Loucy (cell line): ENCODE data around the gene ATP1B1.
"Not testable (repeated sequence)": the region's sequence is repeated elsewhere in the genome, so short reads cannot be mapped to it uniquely, and the experiment has no call there.

Source experiments
- H2AFZ ChIP-seq: fragments of 200-600 bp; sonication (generic); 2 replicates; pipeline ENCODE4 v1.6.0; 2016; ENCODE audit warnings: antibody characterized with exemption, mild to moderate bottlenecking, low read length, moderate library complexity
- H3F3A ChIP-seq: fragments of 200-600 bp; 2 replicates; pipeline ENCODE4 v1.6.0; 2016; ENCODE audit warnings: antibody characterized with exemption, low read depth, mild to moderate bottlenecking
- H3K27me3 ChIP-seq: fragments of 200-600 bp; sonication (generic); 2 replicates; pipeline ENCODE4 v1.6.1; 2014; ENCODE audit warnings: low read length, mild to moderate bottlenecking; ENCODE audit not compliant: insufficient read depth, poor library complexity, severe bottlenecking
- H3K36me3 ChIP-seq: fragments of 200-600 bp; sonication (generic); 2 replicates; pipeline ENCODE4 v1.6.1; 2016; ENCODE audit warnings: low read length; ENCODE audit not compliant: insufficient read depth
- H3K4me1 ChIP-seq: fragments of 200-600 bp; sonication (generic); 2 replicates; pipeline ENCODE4 v1.5.1; 2014; ENCODE audit warnings: low read length, mild to moderate bottlenecking; ENCODE audit not compliant: insufficient read depth, poor library complexity, severe bottlenecking
- H3K4me2 ChIP-seq: fragments of 200-600 bp; sonication (generic); 2 replicates; pipeline ENCODE4 v1.6.0; 2014; ENCODE audit warnings: antibody characterized with exemption, low read length, low read depth, mild to moderate bottlenecking; ENCODE audit not compliant: poor library complexity, severe bottlenecking
- H3K4me3 ChIP-seq: fragments of 200-600 bp; sonication (generic); 2 replicates; pipeline ENCODE4 v1.5.1; 2014; ENCODE audit warnings: low read length, mild to moderate bottlenecking, mixed read lengths; ENCODE audit not compliant: poor library complexity, severe bottlenecking
- H3K79me2 ChIP-seq: fragments of 200-600 bp; sonication (generic); 2 replicates; pipeline ENCODE4 v1.6.1; 2014; ENCODE audit warnings: low read length; ENCODE audit not compliant: insufficient read depth
- H3K9ac ChIP-seq: fragments of 200-600 bp; sonication (generic); 2 replicates; pipeline ENCODE4 v1.6.0; 2014; ENCODE audit warnings: mild to moderate bottlenecking, low read depth, low read length, moderate library complexity; ENCODE audit not compliant: poor library complexity, severe bottlenecking
- H3K9me2 ChIP-seq: fragments of 200-600 bp; sonication (generic); replicated peaks from 2 replicates; pipeline ENCODE4 v1.6.1; 2016; ENCODE audit warnings: low read depth, low read length, mixed read lengths
- H3K9me3 ChIP-seq: fragments of 200-600 bp; sonication (generic); 2 replicates; pipeline ENCODE4 v1.6.1; 2014; ENCODE audit warnings: mild to moderate bottlenecking, antibody characterized with exemption, low read length, low read depth; ENCODE audit not compliant: insufficient read depth
- H4K20me1 ChIP-seq: fragments of 200-600 bp; sonication (generic); 2 replicates; pipeline ENCODE4 v1.6.0; 2014; ENCODE audit warnings: antibody characterized with exemption, low read length, mild to moderate bottlenecking; ENCODE audit not compliant: insufficient read depth, poor library complexity, severe bottlenecking
- EZH2phosphoT487 ChIP-seq: fragments of 200-600 bp; IDR thresholded peaks from 2 replicates; pipeline ENCODE4 v1.6.1; 2018; ENCODE audit warnings: antibody characterized with exemption, mild to moderate bottlenecking, moderate library complexity, borderline replicate concordance
- TF ChIP-seq, protein P1 (sequence below): fragments of 200-600 bp; sonication (generic); conservative IDR thresholded peaks from 2 replicates; pipeline ENCODE4 v1.5.1; 2014; ENCODE audit warnings: mild to moderate bottlenecking, antibody characterized with exemption, low read length

The ATP1B1 gene

DNA sequence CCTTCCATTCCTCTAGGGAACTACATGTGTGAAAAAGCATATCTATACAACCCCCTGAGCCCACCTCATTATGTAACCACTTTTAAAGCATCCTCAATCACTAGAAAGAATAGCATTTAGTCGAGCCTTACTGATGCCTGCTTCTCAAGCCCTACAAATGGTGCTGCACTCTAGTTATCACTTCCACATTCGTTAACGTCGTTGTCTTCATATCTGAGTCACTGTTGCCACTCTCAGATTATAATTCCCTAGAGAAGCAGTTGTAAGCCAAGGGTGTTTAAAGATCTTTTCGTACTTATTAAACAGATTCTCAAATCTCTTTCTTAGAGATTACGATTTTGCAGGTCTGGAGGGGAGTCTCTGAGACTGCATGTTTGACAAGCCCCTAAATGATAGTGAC, 16.5 kb downstream of the ATP1B1 start:
- H2AFZ ChIP-seq, result no peak overlapping the region
- H3K4me2 ChIP-seq, result no peak overlapping the region
- TF ChIP-seq, protein P1, sequence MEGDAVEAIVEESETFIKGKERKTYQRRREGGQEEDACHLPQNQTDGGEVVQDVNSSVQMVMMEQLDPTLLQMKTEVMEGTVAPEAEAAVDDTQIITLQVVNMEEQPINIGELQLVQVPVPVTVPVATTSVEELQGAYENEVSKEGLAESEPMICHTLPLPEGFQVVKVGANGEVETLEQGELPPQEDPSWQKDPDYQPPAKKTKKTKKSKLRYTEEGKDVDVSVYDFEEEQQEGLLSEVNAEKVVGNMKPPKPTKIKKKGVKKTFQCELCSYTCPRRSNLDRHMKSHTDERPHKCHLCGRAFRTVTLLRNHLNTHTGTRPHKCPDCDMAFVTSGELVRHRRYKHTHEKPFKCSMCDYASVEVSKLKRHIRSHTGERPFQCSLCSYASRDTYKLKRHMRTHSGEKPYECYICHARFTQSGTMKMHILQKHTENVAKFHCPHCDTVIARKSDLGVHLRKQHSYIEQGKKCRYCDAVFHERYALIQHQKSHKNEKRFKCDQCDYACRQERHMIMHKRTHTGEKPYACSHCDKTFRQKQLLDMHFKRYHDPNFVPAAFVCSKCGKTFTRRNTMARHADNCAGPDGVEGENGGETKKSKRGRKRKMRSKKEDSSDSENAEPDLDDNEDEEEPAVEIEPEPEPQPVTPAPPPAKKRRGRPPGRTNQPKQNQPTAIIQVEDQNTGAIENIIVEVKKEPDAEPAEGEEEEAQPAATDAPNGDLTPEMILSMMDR, result no peak
- TF ChIP-seq EZH2phosphoT487, result no peak
- H4K20me1 ChIP-seq, result no peaks in the 10 kb centered on the region
- no peaks in the 10 kb centered on the region for H3K9me3 ChIP-seq
- H3K4me3 ChIP-seq, result no peak overlapping the region
- H3K36me3 ChIP-seq, result peaks cover 27% of the 10 kb centered on the region; the same call in 1 of the 2 replicates
- no peaks in the 10 kb centered on the region for H3K79me2 ChIP-seq
- no peaks in the 10 kb centered on the region for H3K27me3 ChIP-seq
- no peak overlapping the region for H3K9ac ChIP-seq
- H3K4me1 ChIP-seq, result no peaks in the 10 kb centered on the region
- no peaks in the 10 kb centered on the region; the same call in 1 of the 2 replicates for H3F3A ChIP-seq
- no peaks in the 10 kb centered on the region for H3K9me2 ChIP-seq

DNA sequence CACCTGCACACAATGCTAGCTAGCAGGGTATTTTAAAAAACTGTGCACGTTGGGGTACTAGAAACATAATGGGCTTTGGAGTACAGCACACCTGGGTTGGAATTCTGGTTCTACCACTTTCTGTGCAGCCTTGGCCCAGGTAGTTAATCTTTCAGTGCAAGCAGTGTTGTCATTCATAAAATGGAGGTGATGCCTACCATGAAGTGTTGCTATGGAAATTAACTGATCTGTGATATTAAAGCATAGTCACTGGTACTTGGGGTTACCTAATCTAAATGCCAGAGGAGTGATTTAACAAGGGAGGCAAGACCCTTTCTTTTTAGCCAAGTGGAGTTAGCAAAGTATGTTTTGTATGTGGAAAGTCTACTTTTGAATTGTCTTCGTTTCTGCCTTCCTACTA, 18.0 kb downstream of the ATP1B1 start:
- Histone ChIP-seq H3K4me3 (no peak overlapping the region), H3K27me3 (no peaks in the 10 kb centered on the region), H3F3A (no peaks in the 10 kb centered on the region; the same call in 1 of the 2 replicates), H3K4me1 (no peaks in the 10 kb centered on the region), H2AFZ (no peak overlapping the region), H4K20me1 (no peaks in the 10 kb centered on the region), H3K9ac (no peak overlapping the region), H3K4me2 (no peak overlapping the region), H3K9me3 (no peaks in the 10 kb centered on the region), H3K9me2 (no peaks in the 10 kb centered on the region), H3K36me3 (peaks cover 40% of the 10 kb centered on the region; the same call in 1 of the 2 replicates), H3K79me2 (no peaks in the 10 kb centered on the region)
- no peak for TF ChIP-seq EZH2phosphoT487
- TF ChIP-seq, protein P1, result no peak

DNA sequence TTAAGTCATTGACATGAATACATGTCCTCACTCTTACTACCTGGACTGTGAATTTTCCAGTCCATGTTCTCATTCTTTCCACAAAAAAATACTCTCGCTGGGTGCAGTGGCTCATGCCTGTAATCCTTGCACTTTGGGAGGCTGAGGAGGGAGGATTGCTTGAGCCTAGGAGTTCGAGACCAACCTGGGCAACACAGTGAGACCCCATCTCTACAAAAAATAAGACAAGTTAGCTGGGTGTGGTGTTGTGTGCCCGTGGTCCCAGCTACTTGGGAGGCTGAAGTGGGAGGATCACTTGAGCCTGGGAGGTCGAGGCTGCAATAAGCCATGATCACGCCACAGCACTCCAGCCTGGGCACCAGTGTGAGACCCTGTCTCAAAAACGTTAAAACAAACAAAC, 19.1 kb downstream of the ATP1B1 start:
- not testable (repeated sequence) for H3K27me3 ChIP-seq, H3K4me3 ChIP-seq, H3K79me2 ChIP-seq, H3K9me2 ChIP-seq, H3F3A ChIP-seq, H3K4me2 ChIP-seq, H3K9me3 ChIP-seq, H3K9ac ChIP-seq, H2AFZ ChIP-seq, H3K4me1 ChIP-seq, H4K20me1 ChIP-seq
- H3K36me3 ChIP-seq, result peaks cover 48% of the 10 kb centered on the region; the same call in 1 of the 2 replicates

DNA sequence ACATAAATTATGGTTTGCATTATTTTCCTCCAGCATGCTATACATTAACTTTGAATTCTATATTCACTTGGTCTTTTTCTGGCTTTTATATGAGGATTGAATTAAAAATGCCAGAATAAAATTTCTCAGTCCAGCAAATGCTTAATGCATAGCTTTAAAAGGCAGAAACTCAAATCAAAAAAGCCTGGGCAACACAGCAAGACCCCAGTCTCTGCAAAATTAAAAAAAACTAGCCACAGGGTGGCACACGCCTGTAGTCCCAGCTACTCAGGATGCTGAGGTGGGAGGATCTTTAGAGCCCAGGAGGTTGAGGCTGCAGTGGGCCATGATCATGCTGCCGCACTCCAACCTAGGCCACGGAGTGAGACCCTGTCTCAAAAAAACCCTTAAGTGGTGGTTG, 19.8 kb downstream of the ATP1B1 start:
- Histone ChIP-seq H3K4me1 (no peaks in the 10 kb centered on the region), H3K36me3 (peaks cover 55% of the 10 kb centered on the region; the same call in 1 of the 2 replicates), H3K9me3 (no peaks in the 10 kb centered on the region), H3F3A (no peaks in the 10 kb centered on the region; the same call in 1 of the 2 replicates), H3K9me2 (no peaks in the 10 kb centered on the region), H3K27me3 (no peaks in the 10 kb centered on the region), H3K4me2 (no peak overlapping the region), H3K4me3 (no peak overlapping the region), H4K20me1 (no peaks in the 10 kb centered on the region), H3K9ac (no peak overlapping the region), H3K79me2 (no peaks in the 10 kb centered on the region), H2AFZ (no peak overlapping the region)
- TF ChIP-seq, protein P1, result no peak
- TF ChIP-seq EZH2phosphoT487, result no peak
